Endodermal cell (in vitro differentiated cells): Measurements from ENCODE around the gene ERAP2. TPM values are rescaled to one million over a fixed set of nuclear protein-coding genes. Genes with fewer than 3 reads are reported as not detected.
"Not testable (repeated sequence)": the region's sequence is repeated elsewhere in the genome, so short reads cannot be mapped to it uniquely, and the experiment has no call there.

Source experiments
- DNase-seq: peaks from one replicate; pipeline ENCODE4 v3.0.0-alpha.2; 2017
- H3K27ac ChIP-seq: 2 replicates; pipeline ENCODE4 v1.5.1; 2013; ENCODE audit warnings: mild to moderate bottlenecking, low read depth, low read length, moderate library complexity
- H3K27me3 ChIP-seq: 2 replicates; pipeline ENCODE4 v1.6.1; 2013; ENCODE audit warnings: mild to moderate bottlenecking, low read length, moderate library complexity; ENCODE audit not compliant: insufficient read depth, control insufficient read depth, poor library complexity, severe bottlenecking
- H3K36me3 ChIP-seq: 2 replicates; pipeline ENCODE4 v1.7.0; 2013; ENCODE audit warnings: mild to moderate bottlenecking, low read length, moderate library complexity; ENCODE audit not compliant: control insufficient read depth, insufficient read depth
- H3K4me1 ChIP-seq: one replicate; pipeline ENCODE4 v1.7.0; 2013; ENCODE audit warnings: low read length; ENCODE audit not compliant: control insufficient read depth, insufficient read depth
- H3K4me3 ChIP-seq: 2 replicates; pipeline ENCODE4 v1.5.1; 2013; ENCODE audit warnings: mild to moderate bottlenecking, low read length, moderate library complexity
- H3K9ac ChIP-seq: 2 replicates; pipeline ENCODE4 v1.6.1; 2013; ENCODE audit warnings: mild to moderate bottlenecking, low read length, moderate library complexity; ENCODE audit not compliant: poor library complexity, severe bottlenecking; ENCODE audit errors: extremely low read depth
- H3K9me3 ChIP-seq: 2 replicates; pipeline ENCODE4 v1.6.1; 2013; ENCODE audit warnings: mild to moderate bottlenecking, low read length, moderate library complexity; ENCODE audit not compliant: control insufficient read depth
- H3K27ac Mint-ChIP-seq: 2 replicates; pipeline ENCODE4 v1.8.0; 2020; ENCODE audit warnings: mixed read lengths
- H3K27me3 Mint-ChIP-seq: 2 replicates; pipeline ENCODE4 v1.8.0; 2021; ENCODE audit warnings: mild to moderate bottlenecking, mixed read lengths; ENCODE audit not compliant: insufficient read depth
- H3K36me3 Mint-ChIP-seq: 2 replicates; pipeline ENCODE4 v1.8.0; 2020; ENCODE audit warnings: low read depth, mixed read lengths
- H3K4me1 Mint-ChIP-seq: 2 replicates; pipeline ENCODE4 v1.8.0; 2020; ENCODE audit warnings: mixed read lengths
- H3K4me3 Mint-ChIP-seq: 2 replicates; pipeline ENCODE4 v1.8.0; 2020; ENCODE audit warnings: mild to moderate bottlenecking, moderate library complexity, mixed read lengths
- H3K9me3 Mint-ChIP-seq: 2 replicates; pipeline ENCODE4 v1.8.0; 2020; ENCODE audit warnings: mild to moderate bottlenecking, mixed read lengths
- WGBS, 2 experiments: methylation state at CpG; one replicate each; pipeline versions ENCODE4 v1.1.5 to v1.1.7; 2013; ENCODE audit warnings: missing lambda C conversion rate in 2 of 2, mixed read lengths in 1 of 2; ENCODE audit not compliant: insufficient coverage in 1 of 2, insufficient read length in 1 of 2; 5-methylcytosine and 5-hydroxymethylcytosine counted together
- total RNA-seq, 2 donors: library from RNA; stranded (reverse); fragmentation: NEBNext Ultra II Directional in 1 of 2; extraction: Animal tissue kit (Norgen Biotek cat#: 25700) in 1 of 2; gene quantifications; 2 replicates in 1 of 2; 3 replicates in 1 of 2; pipeline ENCODE4 v1.2.1, GENCODE V29; 2021
- TF ChIP-seq, protein P1 (sequence below): fragments of 200-600 bp; sonication (generic); conservative IDR thresholded peaks from 2 replicates; pipeline ENCODE4 v1.5.0; 2021; ENCODE audit warnings: antibody characterized with exemption, mild to moderate bottlenecking

Gene ERAP2
- total RNA-seq, 2 donors from 2014 or later: not detected

DNA sequence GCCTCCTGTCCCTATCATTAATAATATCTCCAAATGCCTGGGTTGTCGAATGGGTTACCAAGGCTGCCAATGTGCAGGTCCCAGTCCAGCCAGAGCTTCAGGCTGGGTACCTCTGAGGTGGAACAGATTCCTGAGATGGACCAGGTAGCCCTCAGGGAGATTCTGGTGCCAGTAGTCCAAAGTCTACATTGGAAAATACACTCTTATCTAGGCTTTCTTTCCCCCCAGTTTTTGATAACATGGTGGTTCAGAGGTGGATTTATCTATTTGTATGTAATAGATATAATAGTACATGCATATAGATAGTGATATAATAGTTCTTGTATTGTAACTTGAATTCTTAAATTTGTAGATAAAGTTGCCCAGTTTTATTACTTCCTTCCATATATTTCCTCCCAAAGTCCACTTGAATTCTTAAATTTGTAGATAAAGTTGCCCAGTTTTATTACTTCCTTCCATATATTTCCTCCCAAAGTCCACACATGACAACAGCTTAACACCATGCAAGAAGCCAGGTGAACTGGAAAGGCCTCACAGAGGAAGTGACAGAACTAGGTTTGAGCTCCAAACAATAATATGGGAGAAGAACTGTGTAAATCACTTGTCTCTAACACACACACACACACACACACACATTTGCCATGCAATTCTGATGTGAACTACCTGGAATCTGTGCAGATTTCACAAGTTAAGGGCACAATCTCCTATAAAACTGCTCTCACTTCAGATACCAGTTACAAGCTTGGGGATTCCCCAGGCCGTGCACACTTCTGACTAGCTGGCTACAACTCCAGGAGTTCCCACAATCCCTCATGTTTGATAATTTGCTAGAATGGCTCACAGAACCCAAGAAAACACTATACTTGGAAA is 37.9 kb upstream of the ERAP2 start:
- Mint-ChIP-seq H3K27me3 (no peaks in the 10 kb centered on the region), H3K4me3 (no peak overlapping the region), H3K9me3 (no peaks in the 10 kb centered on the region), H3K27ac (no peak overlapping the region), H3K4me1 (peaks cover 8% of the 10 kb centered on the region), H3K36me3 (no peaks in the 10 kb centered on the region)
- TF ChIP-seq, protein P1, sequence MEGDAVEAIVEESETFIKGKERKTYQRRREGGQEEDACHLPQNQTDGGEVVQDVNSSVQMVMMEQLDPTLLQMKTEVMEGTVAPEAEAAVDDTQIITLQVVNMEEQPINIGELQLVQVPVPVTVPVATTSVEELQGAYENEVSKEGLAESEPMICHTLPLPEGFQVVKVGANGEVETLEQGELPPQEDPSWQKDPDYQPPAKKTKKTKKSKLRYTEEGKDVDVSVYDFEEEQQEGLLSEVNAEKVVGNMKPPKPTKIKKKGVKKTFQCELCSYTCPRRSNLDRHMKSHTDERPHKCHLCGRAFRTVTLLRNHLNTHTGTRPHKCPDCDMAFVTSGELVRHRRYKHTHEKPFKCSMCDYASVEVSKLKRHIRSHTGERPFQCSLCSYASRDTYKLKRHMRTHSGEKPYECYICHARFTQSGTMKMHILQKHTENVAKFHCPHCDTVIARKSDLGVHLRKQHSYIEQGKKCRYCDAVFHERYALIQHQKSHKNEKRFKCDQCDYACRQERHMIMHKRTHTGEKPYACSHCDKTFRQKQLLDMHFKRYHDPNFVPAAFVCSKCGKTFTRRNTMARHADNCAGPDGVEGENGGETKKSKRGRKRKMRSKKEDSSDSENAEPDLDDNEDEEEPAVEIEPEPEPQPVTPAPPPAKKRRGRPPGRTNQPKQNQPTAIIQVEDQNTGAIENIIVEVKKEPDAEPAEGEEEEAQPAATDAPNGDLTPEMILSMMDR: no peak
- Histone ChIP-seq H3K27ac (no peak overlapping the region), H3K4me1 (peaks cover 6% of the 10 kb centered on the region), H3K9ac (no peak overlapping the region), H3K4me3 (no peak overlapping the region), H3K36me3 (no peaks in the 10 kb centered on the region), H3K9me3 (no peaks in the 10 kb centered on the region), H3K27me3 (no peaks in the 10 kb centered on the region)
- 83 to 97% methylated on average over 1 to 2 of the region's 2 CpGs for WGBS, 2 experiments
- DNase-seq: no peak

DNA sequence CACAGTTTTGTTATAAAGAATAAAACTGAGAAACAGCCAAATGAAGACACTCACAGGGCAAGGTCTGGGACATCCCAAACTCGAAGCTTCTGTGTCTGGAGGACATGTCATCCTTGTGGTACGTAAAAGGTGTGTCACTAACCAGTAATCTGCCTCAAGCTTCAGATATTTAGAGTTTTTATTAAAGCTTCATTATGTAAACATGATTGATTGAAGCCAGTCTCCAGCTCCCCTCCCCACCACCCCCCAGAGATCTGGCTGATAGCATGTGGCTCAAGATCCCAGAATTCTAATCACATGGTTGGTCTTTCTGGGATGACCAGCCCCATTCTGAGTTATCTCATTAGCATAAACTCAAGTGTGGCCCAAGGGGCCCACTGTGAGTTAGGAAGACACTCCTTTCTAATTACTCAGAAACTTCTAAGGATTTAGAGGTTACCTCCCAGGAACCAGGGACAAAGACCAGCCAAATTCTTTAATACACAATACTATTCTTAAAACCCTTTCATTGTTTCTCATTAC is 37.2 kb upstream of the ERAP2 start:
- no peaks in the 10 kb centered on the region for H3K36me3 Mint-ChIP-seq
- DNase-seq: no peak
- no peaks in the 10 kb centered on the region for H3K9me3 Mint-ChIP-seq
- 84 to 93% methylated on average over 2 of the region's 2 CpGs for WGBS, 2 experiments
- no peaks in the 10 kb centered on the region for H3K27me3 Mint-ChIP-seq
- H3K27ac ChIP-seq: no peak overlapping the region
- H3K4me1 Mint-ChIP-seq: peaks cover 12% of the 10 kb centered on the region
- H3K36me3 ChIP-seq: no peaks in the 10 kb centered on the region
- peaks cover 6% of the 10 kb centered on the region for H3K4me1 ChIP-seq
- H3K4me3 Mint-ChIP-seq: no peak overlapping the region
- H3K4me3 ChIP-seq: no peak overlapping the region
- no peak overlapping the region for H3K9ac ChIP-seq
- H3K9me3 ChIP-seq: no peaks in the 10 kb centered on the region
- H3K27me3 ChIP-seq: no peaks in the 10 kb centered on the region
- no peak overlapping the region for H3K27ac Mint-ChIP-seq
- TF ChIP-seq, protein P1: no peak

DNA sequence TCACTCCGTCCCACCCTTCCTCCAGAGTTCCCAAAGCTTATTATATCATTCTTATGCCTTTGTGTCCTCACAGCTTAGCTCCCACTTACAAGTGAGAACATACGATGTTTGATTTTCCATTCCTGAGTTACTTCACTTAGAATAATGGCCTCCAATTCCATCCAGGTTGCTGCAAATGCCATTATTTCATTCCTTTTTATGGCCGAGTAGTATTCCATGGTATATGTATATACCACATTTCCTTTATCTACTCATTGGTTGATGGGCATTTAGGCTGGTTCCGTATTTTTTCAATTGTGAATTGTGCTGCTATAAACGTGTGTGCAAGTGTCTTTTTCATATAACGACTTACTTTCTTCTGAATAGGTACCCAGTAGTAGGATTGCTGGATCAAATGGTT is 34.4 kb upstream of the ERAP2 start:
- not testable (repeated sequence) for H3K27me3 ChIP-seq, H3K9me3 ChIP-seq
- 76 to 100% methylated on average over 2 to 6 of the region's 6 CpGs for WGBS, 2 experiments

More for the DNA sequence above, 34.4 kb upstream of the ERAP2 start:
- H3K9ac ChIP-seq, H3K4me3 ChIP-seq, H3K9me3 Mint-ChIP-seq, H3K27ac ChIP-seq, H3K4me1 ChIP-seq, H3K4me3 Mint-ChIP-seq, H3K36me3 Mint-ChIP-seq, H3K27me3 Mint-ChIP-seq, DNase-seq, H3K27ac Mint-ChIP-seq, H3K36me3 ChIP-seq: not testable (repeated sequence)
- peaks cover 18% of the 10 kb centered on the region for H3K4me1 Mint-ChIP-seq
